ENCODE results near the gene WDR37. TPM values are rescaled to one million over a fixed set of nuclear protein-coding genes. Genes with fewer than 3 reads are reported as not detected.

WDR37 gene
- polyA plus RNA-seq, 4 donors: 12.6 to 19.4 (median 15.1) TPM

GRCh38 chr10:1068380-1069361 is 12.5 kb downstream of the WDR37 start:
- DNase-seq (ENCODE audit: low read depth in 4 of 4, low spot score in 3 of 4): no peak

DNA sequence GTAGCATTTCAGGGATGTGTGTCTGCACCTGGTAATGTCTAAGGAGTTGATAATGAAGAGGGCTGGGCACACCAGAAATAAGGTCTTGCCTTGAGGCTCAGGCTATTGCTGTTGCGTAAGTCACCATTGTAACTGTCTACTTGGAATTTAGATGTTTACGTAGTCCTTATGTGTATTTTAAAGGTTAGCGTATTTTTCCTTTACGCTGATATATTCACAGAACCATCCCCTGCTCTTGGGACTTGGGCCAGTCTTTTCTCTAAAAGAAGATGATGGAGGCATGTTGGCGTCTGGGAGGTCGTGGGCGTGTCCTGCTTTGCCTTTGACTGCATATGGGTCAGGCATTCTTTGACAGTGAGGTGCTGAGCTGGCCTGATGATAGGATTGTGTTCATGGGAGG is 14.7 kb downstream of the WDR37 start:
- DNase-seq (ENCODE audit: low read depth in 4 of 4, low spot score in 3 of 4): no peak

- no peak for DNase-seq (ENCODE audit: low read depth in 4 of 4, low spot score in 3 of 4)
Measured at GRCh38 chr10:1074052-1074747, 18.0 kb downstream of the WDR37 start.

- no peak for DNase-seq (ENCODE audit: low read depth in 4 of 4, low spot score in 3 of 4)
Measured at GRCh38 chr10:1074748-1075308, 18.6 kb downstream of the WDR37 start.

DNA sequence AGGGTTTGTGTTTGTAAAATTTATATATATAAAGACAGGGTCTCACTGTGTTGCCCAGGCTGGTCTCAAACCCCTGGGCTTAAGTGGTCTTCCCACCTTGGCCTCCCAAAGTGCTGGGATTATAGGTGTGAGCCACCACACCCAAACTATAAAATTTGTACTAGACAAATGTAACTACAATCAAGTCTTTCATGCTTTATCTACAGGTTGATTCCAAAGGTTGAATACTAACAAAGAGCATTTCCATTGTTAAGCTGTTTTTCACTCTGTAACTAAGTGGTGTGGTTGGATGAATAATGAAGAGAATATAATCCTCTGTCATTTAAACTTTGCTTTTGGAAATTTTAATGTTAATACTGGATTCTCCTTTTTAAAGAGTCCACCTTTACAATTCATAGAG is 22.5 kb downstream of the WDR37 start:
- DNase-seq (ENCODE audit: low read depth in 4 of 4, low spot score in 3 of 4): no peak

- no peak for DNase-seq (ENCODE audit: low read depth in 4 of 4, low spot score in 3 of 4)
Measured at GRCh38 chr10:1083581-1083980, 27.4 kb downstream of the WDR37 start.

- no peak for DNase-seq (ENCODE audit: low read depth in 4 of 4, low spot score in 3 of 4)
Measured at GRCh38 chr10:1084011-1084950, 28.1 kb downstream of the WDR37 start.

GRCh38 chr10:1085258-1085657 is 29.1 kb downstream of the WDR37 start:
- DNase-seq (ENCODE audit: low read depth in 4 of 4, low spot score in 3 of 4): no peak

GRCh38 chr10:1086787-1087186 is 30.6 kb downstream of the WDR37 start:
- no peak for DNase-seq (ENCODE audit: low read depth in 4 of 4, low spot score in 3 of 4)

GRCh38 chr10:1089017-1089689 is 33.0 kb downstream of the WDR37 start:
- no peak for DNase-seq (ENCODE audit: low read depth in 4 of 4, low spot score in 3 of 4)

DNA sequence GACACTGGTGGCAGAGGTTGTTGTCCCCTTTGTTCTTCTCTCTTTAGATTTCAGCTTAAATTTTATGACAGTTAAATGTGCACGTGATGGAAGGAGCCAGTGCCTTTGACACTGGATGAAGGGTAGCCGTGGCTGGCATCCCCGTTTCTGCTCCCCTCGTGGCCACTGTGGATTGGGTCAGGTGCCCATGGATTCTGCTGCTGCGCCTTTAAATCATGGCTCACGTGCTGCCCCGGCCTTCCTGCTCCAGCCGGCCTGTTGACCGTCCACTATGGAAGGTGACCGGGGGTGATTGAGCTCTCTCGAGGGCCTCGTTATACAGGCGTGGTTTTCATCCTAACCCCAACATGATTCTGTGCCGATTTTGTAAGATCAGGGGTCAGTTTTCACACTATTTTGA is 34.5 kb downstream of the WDR37 start:
- DNase-seq (ENCODE audit: low read depth in 4 of 4, low spot score in 3 of 4): no peak

- no peak for DNase-seq (ENCODE audit: low read depth in 4 of 4, low spot score in 3 of 4)
Measured at GRCh38 chr10:1093696-1094095, 37.5 kb downstream of the WDR37 start.

DNA sequence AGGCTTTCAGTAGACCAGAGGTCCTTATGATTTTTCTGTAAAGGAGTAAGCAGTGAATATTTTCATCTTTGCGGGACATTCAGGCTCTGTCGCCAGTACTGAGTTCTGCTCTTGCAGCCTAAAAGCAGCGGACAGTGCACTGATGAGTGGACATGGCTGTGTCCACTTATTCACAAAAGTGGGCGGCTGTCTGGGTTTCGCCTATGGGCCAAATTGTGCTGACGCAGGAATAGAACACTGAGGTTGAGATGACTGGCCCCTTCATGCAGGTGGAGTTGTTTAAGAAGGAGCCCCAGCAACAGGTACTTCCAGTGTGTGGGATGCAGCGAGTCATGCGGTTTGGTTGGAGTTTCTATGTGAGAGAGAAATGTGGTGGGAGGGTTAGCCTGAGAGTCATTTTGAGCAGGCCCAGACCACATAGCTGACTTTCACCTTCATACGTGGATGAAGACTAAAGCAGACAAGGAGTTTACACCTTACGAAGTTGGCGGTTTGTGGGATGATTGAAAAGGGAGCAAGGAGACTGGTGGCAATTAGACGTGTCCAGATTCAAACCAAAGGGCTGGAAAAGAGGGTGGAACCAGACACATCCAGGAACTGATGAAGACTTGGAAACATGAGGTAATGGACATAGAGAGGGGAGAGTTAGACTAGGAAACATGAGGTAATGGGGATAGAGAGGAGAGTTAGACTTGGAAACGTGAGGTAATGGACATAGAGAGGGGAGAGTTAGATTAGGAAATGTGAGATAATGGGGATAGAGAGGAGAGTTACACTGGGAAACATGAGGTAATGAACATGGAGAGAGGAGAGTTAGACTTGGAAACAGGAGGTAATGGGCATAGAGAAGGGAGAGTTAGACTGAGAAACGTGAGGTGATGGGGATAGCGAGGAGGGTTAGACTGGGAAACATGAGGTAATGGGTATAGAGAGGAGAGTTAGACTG is 38.2 kb downstream of the WDR37 start:
- no peak for DNase-seq (ENCODE audit: low read depth in 4 of 4, low spot score in 3 of 4)

DNA sequence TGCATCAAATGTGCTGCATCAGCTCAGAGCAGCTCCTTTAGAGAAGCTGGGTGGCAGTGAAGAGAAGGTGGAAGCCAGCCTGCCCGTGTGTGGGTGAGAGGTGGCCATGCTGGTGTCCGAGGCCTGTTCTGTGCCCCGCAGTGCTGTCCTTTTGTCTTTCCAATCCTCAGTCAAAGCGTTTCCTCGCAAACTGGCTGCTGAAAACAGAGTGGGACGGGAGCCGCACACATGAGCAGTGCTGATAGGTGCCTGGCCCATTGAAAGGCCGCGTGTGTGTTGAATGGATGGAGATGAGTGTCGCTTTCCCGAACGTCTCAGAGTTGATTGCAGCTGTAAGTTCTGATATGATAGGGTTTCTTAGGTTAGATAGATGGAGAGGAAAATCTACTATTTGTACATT is 39.3 kb downstream of the WDR37 start:
- no peak for DNase-seq (ENCODE audit: low read depth in 4 of 4, low spot score in 3 of 4)

GRCh38 chr10:1096287-1096889 is 40.2 kb downstream of the WDR37 start:
- no peak for DNase-seq (ENCODE audit: low read depth in 4 of 4, low spot score in 3 of 4)

- no peak for DNase-seq (ENCODE audit: low read depth in 4 of 4, low spot score in 3 of 4)
Measured at GRCh38 chr10:1097436-1097835, 41.3 kb downstream of the WDR37 start.

DNA sequence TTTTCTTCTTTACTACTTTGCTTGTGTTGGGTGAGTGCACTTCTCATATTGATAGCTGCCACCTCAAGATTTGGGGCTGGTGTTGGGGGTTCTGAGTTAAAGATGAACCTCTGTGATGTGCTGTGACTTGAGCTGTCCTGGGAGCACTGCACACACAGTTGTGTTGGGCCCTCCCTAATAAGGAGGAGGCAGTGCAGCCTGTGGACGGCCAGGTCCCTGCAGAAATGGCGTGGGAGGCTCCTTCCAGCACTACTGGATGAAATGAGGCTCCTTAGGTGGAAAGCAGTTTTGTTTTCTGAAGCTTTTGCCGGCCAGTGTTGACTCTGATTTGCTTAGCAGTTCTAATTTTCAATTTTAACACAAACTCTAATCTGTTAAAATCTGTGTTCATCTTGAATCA is 44.0 kb downstream of the WDR37 start:
- DNase-seq (ENCODE audit: low read depth in 4 of 4, low spot score in 3 of 4): no peak

- DNase-seq (ENCODE audit: low read depth in 4 of 4, low spot score in 3 of 4): no peak
Measured at GRCh38 chr10:1100691-1101368, 44.6 kb downstream of the WDR37 start.
